ENCODE data around the gene IKZF3. TPM values are rescaled to one million over a fixed set of nuclear protein-coding genes. Genes with fewer than 3 reads are reported as not detected.
"Not testable (repeated sequence)": the region's sequence is repeated elsewhere in the genome, so short reads cannot be mapped to it uniquely, and the experiment has no call there.

The IKZF3 gene
- polyA plus RNA-seq, 12 donors = 0.06 to 1.5 (median 0.25) TPM; not detected in 2

GRCh38 chr17:39740357-39741111 lies 123.6 kb downstream of the IKZF3 start:
- no peak for DNase-seq

- DNase-seq = no peak
Observed at GRCh38 chr17:39739885-39740356, 124.2 kb downstream of the IKZF3 start.

GRCh38 chr17:39738983-39739884 lies 124.9 kb downstream of the IKZF3 start:
- no peak for DNase-seq

- no peak for DNase-seq
Observed at GRCh38 chr17:39738568-39738901, 125.6 kb downstream of the IKZF3 start.

- DNase-seq = no peak
Observed at GRCh38 chr17:39737760-39738567, 126.1 kb downstream of the IKZF3 start, which contains the start of gene GRB7. TSS of gene GRB7 (plus strand) at chr17:39737938. CDS start at chr17:39742302, 4,364 bp downstream.

- no peak for DNase-seq
Observed at GRCh38 chr17:39737206-39737759, 126.8 kb downstream of the IKZF3 start.

GRCh38 chr17:39736319-39737165 lies 127.6 kb downstream of the IKZF3 start:
- no peak for DNase-seq

- DNase-seq = no peak
Observed at GRCh38 chr17:39735882-39736281, 128.2 kb downstream of the IKZF3 start.

- DNase-seq = no peak
Observed at GRCh38 chr17:39732586-39732985, 131.5 kb downstream of the IKZF3 start.

- DNase-seq = peak; percentile 90
Observed at GRCh38 chr17:39730095-39730921, 133.8 kb downstream of the IKZF3 start, which contains the start of gene MIEN1. TSS of gene MIEN1 (minus strand) at chr17:39730532. CDS start at chr17:39730495, 37 bp downstream.

- no peak for DNase-seq
Observed at GRCh38 chr17:39729280-39729851, 134.7 kb downstream of the IKZF3 start.

- DNase-seq = no peak
Observed at GRCh38 chr17:39727556-39727955, 136.6 kb downstream of the IKZF3 start.

- no peak for DNase-seq
Observed at GRCh38 chr17:39726617-39727016, 137.5 kb downstream of the IKZF3 start.

- DNase-seq = not testable (repeated sequence)
Observed at GRCh38 chr17:39725923-39726322, 138.2 kb downstream of the IKZF3 start.

GRCh38 chr17:39724731-39725130 lies 139.4 kb downstream of the IKZF3 start:
- no peak for DNase-seq

- DNase-seq = no peak
Observed at GRCh38 chr17:39722965-39723848, 140.9 kb downstream of the IKZF3 start.

GRCh38 chr17:39722104-39722503 lies 142.0 kb downstream of the IKZF3 start:
- no peak for DNase-seq
